ENCODE data around the gene CCR8.

Gene CCR8

GRCh38 chr3:39315420-39315819 is 14.1 kb upstream of the CCR8 start:
- WGBS, 2 donors (ENCODE audit: extremely low coverage in 2 of 2, insufficient read length in 2 of 2, insufficient replicate concordance in 1 of 2) = no CpG with 5 or more reads among the region's 1 CpG
- H3K4me2 ChIP-seq (ENCODE audit: insufficient read depth, low read length, poor library complexity, severe bottlenecking) = no peak overlapping the region
- H2BK15ac ChIP-seq (ENCODE audit: low read length) = no peak overlapping the region
- no peak overlapping the region for H2AFZ ChIP-seq (ENCODE audit: low read length)
- no peak overlapping the region for H3K14ac ChIP-seq (ENCODE audit: low read length)
- H3K18ac ChIP-seq (ENCODE audit: low read length) = no peak overlapping the region
- H3K4me1 ChIP-seq (ENCODE audit: control insufficient read depth in 2 of 2, insufficient read depth in 1 of 2, low read depth in 1 of 2, low read length in 2 of 2) = no peaks in the 10 kb centered on the region
- H2BK5ac ChIP-seq (ENCODE audit: low read length) = no peak overlapping the region
- H3K4me3 ChIP-seq (ENCODE audit: low read length in 2 of 2) = no peak overlapping the region
- H2AK5ac ChIP-seq (ENCODE audit: low read depth, low read length) = no peak overlapping the region
- H3K4ac ChIP-seq (ENCODE audit: low read length) = no peak overlapping the region
- no peaks in the 10 kb centered on the region for H3K79me1 ChIP-seq (ENCODE audit: low read depth, low read length)
- no peak overlapping the region for H3K23ac ChIP-seq (ENCODE audit: low read depth, low read length, poor library complexity)
- no peak overlapping the region for H3K27ac ChIP-seq (replicated peaks; ENCODE audit: low read length)
- DNase-seq (ENCODE audit: low spot score) = no peak
- peaks cover 0 to 1% of the 10 kb centered on the region in 2 donors for H3K9me3 ChIP-seq (replicated peaks in 1 of 2; ENCODE audit: control insufficient read depth in 2 of 2, insufficient read depth in 1 of 2, low read depth in 1 of 2, low read length in 2 of 2)
- H3K27me3 ChIP-seq (ENCODE audit: control insufficient read depth in 3 of 3, insufficient read depth in 3 of 3, low read depth in 1 of 3, low read length in 3 of 3) = no peaks in the 10 kb centered on the region
- no peaks in the 10 kb centered on the region for H3K36me3 ChIP-seq (replicated peaks in 1 of 2; ENCODE audit: control insufficient read depth in 2 of 2, insufficient read depth in 2 of 2, low read length in 2 of 2)
- H4K91ac ChIP-seq (ENCODE audit: low read depth, low read length, poor library complexity) = no peak overlapping the region
- H4K8ac ChIP-seq (ENCODE audit: low read depth, low read length) = no peak overlapping the region
- no peak overlapping the region for H3K9ac ChIP-seq (ENCODE audit: low read depth, low read length, poor library complexity)
- no peak overlapping the region for H2BK120ac ChIP-seq (ENCODE audit: low read depth, low read length)
- no peak overlapping the region for H2BK12ac ChIP-seq (ENCODE audit: low read length)

- no peak overlapping the region for H3K23ac ChIP-seq (ENCODE audit: low read depth, low read length, poor library complexity)
- H2AFZ ChIP-seq (ENCODE audit: low read length) = no peak overlapping the region
- H3K27me3 ChIP-seq (ENCODE audit: control insufficient read depth in 3 of 3, insufficient read depth in 3 of 3, low read depth in 1 of 3, low read length in 3 of 3) = no peaks in the 10 kb centered on the region
- H2BK5ac ChIP-seq (ENCODE audit: low read length) = no peak overlapping the region
- no peak overlapping the region for H3K14ac ChIP-seq (ENCODE audit: low read length)
- H3K4ac ChIP-seq (ENCODE audit: low read length) = no peak overlapping the region
- WGBS, 2 donors (ENCODE audit: extremely low coverage in 2 of 2, insufficient read length in 2 of 2, insufficient replicate concordance in 1 of 2) = no CpG with 5 or more reads among the region's 2 CpGs
- no peak overlapping the region for H2BK120ac ChIP-seq (ENCODE audit: low read depth, low read length)
- H3K79me1 ChIP-seq (ENCODE audit: low read depth, low read length) = no peaks in the 10 kb centered on the region
- H3K4me3 ChIP-seq (ENCODE audit: low read length in 2 of 2) = no peak overlapping the region
- H2AK5ac ChIP-seq (ENCODE audit: low read depth, low read length) = no peak overlapping the region
- no peak overlapping the region for H2BK15ac ChIP-seq (ENCODE audit: low read length)
- peaks cover 0 to 1% of the 10 kb centered on the region in 2 donors for H3K9me3 ChIP-seq (replicated peaks in 1 of 2; ENCODE audit: control insufficient read depth in 2 of 2, insufficient read depth in 1 of 2, low read depth in 1 of 2, low read length in 2 of 2)
- no peaks in the 10 kb centered on the region for H3K36me3 ChIP-seq (replicated peaks in 1 of 2; ENCODE audit: control insufficient read depth in 2 of 2, insufficient read depth in 2 of 2, low read length in 2 of 2)
- no peak overlapping the region for H4K8ac ChIP-seq (ENCODE audit: low read depth, low read length)
- no peak overlapping the region for H2BK12ac ChIP-seq (ENCODE audit: low read length)
- H3K4me1 ChIP-seq (ENCODE audit: control insufficient read depth in 2 of 2, insufficient read depth in 1 of 2, low read depth in 1 of 2, low read length in 2 of 2) = no peaks in the 10 kb centered on the region
- DNase-seq (ENCODE audit: low spot score) = no peak
- no peak overlapping the region for H3K18ac ChIP-seq (ENCODE audit: low read length)
- no peak overlapping the region for H3K27ac ChIP-seq (replicated peaks; ENCODE audit: low read length)
- no peak overlapping the region for H4K91ac ChIP-seq (ENCODE audit: low read depth, low read length, poor library complexity)
- no peak overlapping the region for H3K9ac ChIP-seq (ENCODE audit: low read depth, low read length, poor library complexity)
- no peak overlapping the region for H3K4me2 ChIP-seq (ENCODE audit: insufficient read depth, low read length, poor library complexity, severe bottlenecking)
These were observed 11.8 kb upstream of the CCR8 start for GRCh38 chr3:39317571-39318169.

GRCh38 chr3:39318301-39318700 is 11.2 kb upstream of the CCR8 start:
- Histone ChIP-seq H3K9me3 (replicated peaks in 1 of 2; ENCODE audit: control insufficient read depth in 2 of 2, insufficient read depth in 1 of 2, low read depth in 1 of 2, low read length in 2 of 2) (peaks cover 0 to 1% of the 10 kb centered on the region in 2 donors), H2BK120ac (ENCODE audit: low read depth, low read length) (no peak overlapping the region), H4K8ac (ENCODE audit: low read depth, low read length) (no peak overlapping the region), H2BK5ac (ENCODE audit: low read length) (no peak overlapping the region), H3K4ac (ENCODE audit: low read length) (no peak overlapping the region), H3K4me3 (ENCODE audit: low read length in 2 of 2) (no peak overlapping the region), H3K79me1 (ENCODE audit: low read depth, low read length) (no peaks in the 10 kb centered on the region), H3K18ac (ENCODE audit: low read length) (no peak overlapping the region), H3K36me3 (replicated peaks in 1 of 2; ENCODE audit: control insufficient read depth in 2 of 2, insufficient read depth in 2 of 2, low read length in 2 of 2) (no peaks in the 10 kb centered on the region), H4K91ac (ENCODE audit: low read depth, low read length, poor library complexity) (no peak overlapping the region), H3K27ac (replicated peaks; ENCODE audit: low read length) (no peak overlapping the region), H2BK15ac (ENCODE audit: low read length) (no peak overlapping the region), H3K4me2 (ENCODE audit: insufficient read depth, low read length, poor library complexity, severe bottlenecking) (no peak overlapping the region), H3K4me1 (ENCODE audit: control insufficient read depth in 2 of 2, insufficient read depth in 1 of 2, low read depth in 1 of 2, low read length in 2 of 2) (no peaks in the 10 kb centered on the region), H3K23ac (ENCODE audit: low read depth, low read length, poor library complexity) (no peak overlapping the region), H3K27me3 (ENCODE audit: control insufficient read depth in 3 of 3, insufficient read depth in 3 of 3, low read depth in 1 of 3, low read length in 3 of 3) (no peaks in the 10 kb centered on the region), H3K14ac (ENCODE audit: low read length) (no peak overlapping the region), H2AK5ac (ENCODE audit: low read depth, low read length) (no peak overlapping the region), H2AFZ (ENCODE audit: low read length) (no peak overlapping the region), H2BK12ac (ENCODE audit: low read length) (no peak overlapping the region), H3K9ac (ENCODE audit: low read depth, low read length, poor library complexity) (no peak overlapping the region)
- DNase-seq (ENCODE audit: low spot score) = no peak
- no CpG with 5 or more reads among the region's 1 CpG for WGBS, 2 donors (ENCODE audit: extremely low coverage in 2 of 2, insufficient read length in 2 of 2, insufficient replicate concordance in 1 of 2)

GRCh38 chr3:39319249-39319648 is 10.3 kb upstream of the CCR8 start:
- Histone ChIP-seq H3K79me1 (ENCODE audit: low read depth, low read length) (no peaks in the 10 kb centered on the region), H3K23ac (ENCODE audit: low read depth, low read length, poor library complexity) (no peak overlapping the region), H3K9ac (ENCODE audit: low read depth, low read length, poor library complexity) (no peak overlapping the region), H3K27ac (replicated peaks; ENCODE audit: low read length) (no peak overlapping the region), H2AK5ac (ENCODE audit: low read depth, low read length) (no peak overlapping the region), H2BK15ac (ENCODE audit: low read length) (no peak overlapping the region), H4K8ac (ENCODE audit: low read depth, low read length) (no peak overlapping the region), H3K4me1 (ENCODE audit: control insufficient read depth in 2 of 2, insufficient read depth in 1 of 2, low read depth in 1 of 2, low read length in 2 of 2) (no peaks in the 10 kb centered on the region), H3K18ac (ENCODE audit: low read length) (no peak overlapping the region), H4K91ac (ENCODE audit: low read depth, low read length, poor library complexity) (no peak overlapping the region), H2BK120ac (ENCODE audit: low read depth, low read length) (no peak overlapping the region), H2BK12ac (ENCODE audit: low read length) (no peak overlapping the region), H2BK5ac (ENCODE audit: low read length) (no peak overlapping the region), H3K27me3 (ENCODE audit: control insufficient read depth in 3 of 3, insufficient read depth in 3 of 3, low read depth in 1 of 3, low read length in 3 of 3) (peaks cover 0 to under 1% (median 0%) of the 10 kb centered on the region in 3 experiments), H3K9me3 (replicated peaks in 1 of 2; ENCODE audit: control insufficient read depth in 2 of 2, insufficient read depth in 1 of 2, low read depth in 1 of 2, low read length in 2 of 2) (peaks cover 0 to 1% of the 10 kb centered on the region in 2 donors), H3K4ac (ENCODE audit: low read length) (no peak overlapping the region), H3K4me3 (ENCODE audit: low read length in 2 of 2) (no peak overlapping the region), H3K36me3 (replicated peaks in 1 of 2; ENCODE audit: control insufficient read depth in 2 of 2, insufficient read depth in 2 of 2, low read length in 2 of 2) (no peaks in the 10 kb centered on the region), H2AFZ (ENCODE audit: low read length) (no peak overlapping the region), H3K4me2 (ENCODE audit: insufficient read depth, low read length, poor library complexity, severe bottlenecking) (no peak overlapping the region), H3K14ac (ENCODE audit: low read length) (no peak overlapping the region)
- no peak for DNase-seq (ENCODE audit: low spot score)

All from neuronal stem cell (in vitro differentiated cells).